Testis (tissue), 2 donors: Measurements from ENCODE around the gene SH2B3.

ENCODE experiments used
- POLR2A ChIP-seq: fragments of 450-650 bp; IDR thresholded peaks from one replicate; pipeline ENCODE4 v1.6.1; 2017; ENCODE audit warnings: antibody characterized with exemption, mild to moderate bottlenecking, moderate library complexity
- TF ChIP-seq, protein P1 (sequence below), 3 experiments: fragments of 450-650 bp in 2 of 3; fragments of 200-600 bp in 1 of 3; sonication (generic) in 1 of 3; IDR thresholded peaks; one replicate each; pipeline ENCODE4 v1.5.1; 2016 to 2019; ENCODE audit warnings: antibody characterized with exemption in 3 of 3, mild to moderate bottlenecking in 2 of 3, moderate library complexity in 1 of 3

DNA sequence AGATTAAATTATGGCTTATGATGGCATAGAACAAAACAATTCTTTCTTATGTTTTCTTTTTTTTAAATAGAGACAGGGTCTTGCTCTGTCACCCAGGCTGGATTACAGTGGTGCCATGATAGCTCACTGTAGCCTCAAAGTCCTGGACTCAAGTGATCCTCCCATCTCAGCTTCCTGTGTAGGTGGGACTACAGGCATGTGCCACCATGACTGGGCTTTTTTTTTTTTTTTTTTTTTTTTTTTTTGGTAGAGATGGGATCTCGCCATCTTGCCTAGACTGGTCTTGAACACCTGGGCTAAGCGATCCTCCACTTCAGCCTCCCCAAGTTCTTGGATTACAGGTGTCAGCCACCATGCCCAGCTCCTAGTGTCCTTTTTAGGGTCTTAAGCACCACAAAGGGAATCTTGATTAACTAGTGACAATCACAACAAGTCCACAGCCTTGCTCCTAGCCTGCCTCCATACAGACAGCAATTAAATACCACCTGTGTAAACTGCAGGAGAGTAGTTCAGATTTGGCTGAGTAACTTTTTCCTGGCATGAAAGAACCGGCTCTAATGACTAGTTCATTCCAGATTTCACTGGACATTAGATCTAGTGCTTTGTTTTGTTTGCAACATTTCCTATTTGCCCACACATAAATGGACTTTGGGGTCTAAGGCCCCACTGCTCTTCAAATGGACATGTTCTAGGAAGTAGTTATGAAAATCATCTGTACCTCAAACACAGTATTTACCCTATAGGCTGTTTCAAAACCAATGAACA lies 61.6 kb downstream of the SH2B3 start:
- TF ChIP-seq, protein P1, sequence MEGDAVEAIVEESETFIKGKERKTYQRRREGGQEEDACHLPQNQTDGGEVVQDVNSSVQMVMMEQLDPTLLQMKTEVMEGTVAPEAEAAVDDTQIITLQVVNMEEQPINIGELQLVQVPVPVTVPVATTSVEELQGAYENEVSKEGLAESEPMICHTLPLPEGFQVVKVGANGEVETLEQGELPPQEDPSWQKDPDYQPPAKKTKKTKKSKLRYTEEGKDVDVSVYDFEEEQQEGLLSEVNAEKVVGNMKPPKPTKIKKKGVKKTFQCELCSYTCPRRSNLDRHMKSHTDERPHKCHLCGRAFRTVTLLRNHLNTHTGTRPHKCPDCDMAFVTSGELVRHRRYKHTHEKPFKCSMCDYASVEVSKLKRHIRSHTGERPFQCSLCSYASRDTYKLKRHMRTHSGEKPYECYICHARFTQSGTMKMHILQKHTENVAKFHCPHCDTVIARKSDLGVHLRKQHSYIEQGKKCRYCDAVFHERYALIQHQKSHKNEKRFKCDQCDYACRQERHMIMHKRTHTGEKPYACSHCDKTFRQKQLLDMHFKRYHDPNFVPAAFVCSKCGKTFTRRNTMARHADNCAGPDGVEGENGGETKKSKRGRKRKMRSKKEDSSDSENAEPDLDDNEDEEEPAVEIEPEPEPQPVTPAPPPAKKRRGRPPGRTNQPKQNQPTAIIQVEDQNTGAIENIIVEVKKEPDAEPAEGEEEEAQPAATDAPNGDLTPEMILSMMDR (IDR thresholded peaks at IDR 0.05), result no peak
- TF ChIP-seq POLR2A, result no peak
